Heart left ventricle (tissue), 13 donors: Measurements from ENCODE around the gene SATB2.

ENCODE experiments used
- POLR2A ChIP-seq, 2 donors: fragments of 450-650 bp; IDR thresholded peaks; one replicate each; pipeline ENCODE4 v1.6.1; 2017; ENCODE audit warnings: antibody characterized with exemption in 2 of 2, mild to moderate bottlenecking in 2 of 2, moderate library complexity in 2 of 2
- TF ChIP-seq, protein P1 (sequence below), 12 donors: fragments of 200-600 bp; sonication (generic) in 4 of 12; IDR thresholded peaks; one replicate each; pipeline versions ENCODE4 v1.5.0 to v1.8.0; 2018 to 2022; ENCODE audit warnings: antibody characterized with exemption in 12 of 12, mild to moderate bottlenecking in 5 of 12
- donor health status: ischemic (EF 13 %, LVEDD 7.1; RV severe dilation, severe dysfunction).
- donor health status: DM: no; HTN: yes; CAD: no.
- donor health status: DM: no; HTN: no; CAD: no.
- donor health status: ischemic (EF 25% LVEDD 6.9; RV normal size, moderate dysfunction).
- donor health status: ischemic (EF 25% LVEDD 5.7; RV mildly dilated, moderate dysfunction).
- donor health status: ischemic (EF 35%, LVEDD 5.7; RV mildly dilated, moderate dysfunction).
- donor health status: nonischemic (EF 11% LVEDD 7.7; RV severe dilation, severe dysfunction).
- donor health status: DM: yes; HTN: yes; CAD: no.
- donor health status: PGD.
- donor health status: ischemic (EF 29% LVEDD 5.4; RV normal size, mild dysfunction).
- donor health status: nonischemic (EF 23%, LVEDD 6.1; RV moderate dilation, normal function).

DNA sequence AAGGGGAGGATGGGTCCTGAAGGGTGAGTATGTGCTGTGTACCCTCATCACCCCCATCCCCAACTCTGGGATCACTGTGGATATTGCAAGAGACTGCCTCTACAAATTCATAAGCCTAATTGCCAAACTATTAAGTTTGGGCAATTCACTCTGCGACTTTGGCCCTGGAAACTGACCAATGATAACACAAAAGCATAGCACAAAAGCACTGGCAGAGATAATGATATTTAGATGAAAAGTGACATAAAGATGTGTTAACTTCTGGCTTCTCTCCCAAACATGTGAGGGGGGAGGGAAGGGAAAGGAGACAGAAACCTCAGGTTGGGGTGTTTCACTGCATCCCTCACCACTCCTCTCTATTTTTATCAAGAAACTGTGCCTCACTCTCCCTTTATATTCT is 150.3 kb downstream of the SATB2 start:
- TF ChIP-seq, protein P1, sequence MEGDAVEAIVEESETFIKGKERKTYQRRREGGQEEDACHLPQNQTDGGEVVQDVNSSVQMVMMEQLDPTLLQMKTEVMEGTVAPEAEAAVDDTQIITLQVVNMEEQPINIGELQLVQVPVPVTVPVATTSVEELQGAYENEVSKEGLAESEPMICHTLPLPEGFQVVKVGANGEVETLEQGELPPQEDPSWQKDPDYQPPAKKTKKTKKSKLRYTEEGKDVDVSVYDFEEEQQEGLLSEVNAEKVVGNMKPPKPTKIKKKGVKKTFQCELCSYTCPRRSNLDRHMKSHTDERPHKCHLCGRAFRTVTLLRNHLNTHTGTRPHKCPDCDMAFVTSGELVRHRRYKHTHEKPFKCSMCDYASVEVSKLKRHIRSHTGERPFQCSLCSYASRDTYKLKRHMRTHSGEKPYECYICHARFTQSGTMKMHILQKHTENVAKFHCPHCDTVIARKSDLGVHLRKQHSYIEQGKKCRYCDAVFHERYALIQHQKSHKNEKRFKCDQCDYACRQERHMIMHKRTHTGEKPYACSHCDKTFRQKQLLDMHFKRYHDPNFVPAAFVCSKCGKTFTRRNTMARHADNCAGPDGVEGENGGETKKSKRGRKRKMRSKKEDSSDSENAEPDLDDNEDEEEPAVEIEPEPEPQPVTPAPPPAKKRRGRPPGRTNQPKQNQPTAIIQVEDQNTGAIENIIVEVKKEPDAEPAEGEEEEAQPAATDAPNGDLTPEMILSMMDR (IDR thresholded peaks at IDR 0.05): no peak
- no peak for TF ChIP-seq POLR2A (IDR thresholded peaks at IDR 0.05)
